AG08396 (cell line): ENCODE measurements around the gene PDE11A.

Experiments
- DNase-seq: peaks from one replicate; pipeline ENCODE4 v3.0.0; 2012; ENCODE audit warnings: low spot score, mixed read lengths

The PDE11A gene

DNA sequence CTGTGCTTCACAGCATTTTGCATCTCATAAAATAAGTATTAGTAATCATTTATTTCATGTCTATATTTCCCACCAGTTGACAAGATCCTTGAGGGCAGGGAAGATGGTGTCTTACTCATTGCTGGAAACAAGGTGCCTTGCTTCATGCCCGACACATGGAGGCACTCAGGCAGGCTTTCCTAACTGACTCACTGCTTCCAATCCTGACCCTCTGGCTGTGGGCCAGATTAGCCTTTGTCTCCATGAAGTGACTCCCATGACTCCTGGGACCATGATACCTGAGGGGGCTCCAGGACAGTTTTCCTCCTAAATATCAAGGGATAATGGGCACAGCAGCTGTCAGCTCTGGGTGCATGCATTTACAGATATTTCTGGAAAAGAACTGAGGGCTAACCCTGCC is 405.0 kb downstream of the PDE11A start:
- no peak for DNase-seq

DNA sequence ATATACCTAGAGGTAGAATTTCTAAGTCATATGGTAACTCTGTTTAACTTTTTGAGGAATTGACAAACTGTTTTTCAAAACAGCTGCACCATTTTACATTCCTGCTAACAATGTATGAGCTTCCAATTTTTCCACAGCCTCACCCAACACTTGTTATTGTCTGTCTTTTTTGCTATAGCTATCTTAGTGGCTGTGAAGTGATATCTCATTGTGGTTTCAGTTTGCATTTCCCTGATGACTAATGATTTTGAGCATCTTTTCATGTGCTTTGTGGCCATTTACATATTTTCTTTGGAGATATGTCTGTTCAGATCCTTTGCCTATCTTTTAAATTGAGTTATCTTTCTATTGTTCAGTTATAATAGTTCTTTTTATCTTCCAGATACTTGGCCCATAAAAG is 406.2 kb downstream of the PDE11A start:
- no peak for DNase-seq

DNA sequence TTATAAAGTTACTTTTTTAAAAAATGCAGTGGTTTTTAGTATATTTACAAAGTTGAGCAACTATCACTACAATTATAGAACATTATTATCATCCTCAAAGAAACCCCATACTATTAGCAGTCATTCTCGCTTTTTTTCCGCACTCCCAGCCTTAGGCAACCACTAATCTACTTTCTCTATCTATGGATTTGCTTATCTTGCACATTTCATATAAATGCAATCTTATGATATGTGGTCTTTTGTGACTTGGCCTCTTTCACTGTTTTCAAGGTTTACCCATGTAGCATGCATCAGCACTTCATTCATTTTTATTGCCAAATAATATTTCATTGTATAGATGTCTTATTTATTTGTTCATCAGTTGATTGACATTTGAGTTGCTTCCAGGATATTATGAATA is 406.6 kb downstream of the PDE11A start:
- no peak for DNase-seq

DNA sequence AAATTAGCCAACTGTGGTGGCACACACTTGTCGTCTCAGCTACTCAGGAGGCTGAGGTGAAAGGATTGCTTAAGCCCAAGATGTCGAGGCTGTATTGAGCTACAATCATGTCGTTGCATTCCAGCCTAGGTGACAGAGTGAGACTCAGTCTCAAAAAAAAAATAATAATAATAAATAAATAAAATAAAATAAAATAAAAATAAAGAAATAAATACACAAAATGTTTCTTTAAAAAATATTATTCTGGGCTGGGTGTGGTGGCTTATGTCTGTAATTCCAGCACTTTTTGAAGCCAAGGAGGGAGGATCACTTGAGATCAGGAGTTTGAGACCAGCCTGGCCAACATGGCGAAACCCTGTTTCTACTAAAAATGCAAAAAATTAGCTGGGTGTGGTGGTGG is 407.2 kb downstream of the PDE11A start:
- DNase-seq, result no peak

DNA sequence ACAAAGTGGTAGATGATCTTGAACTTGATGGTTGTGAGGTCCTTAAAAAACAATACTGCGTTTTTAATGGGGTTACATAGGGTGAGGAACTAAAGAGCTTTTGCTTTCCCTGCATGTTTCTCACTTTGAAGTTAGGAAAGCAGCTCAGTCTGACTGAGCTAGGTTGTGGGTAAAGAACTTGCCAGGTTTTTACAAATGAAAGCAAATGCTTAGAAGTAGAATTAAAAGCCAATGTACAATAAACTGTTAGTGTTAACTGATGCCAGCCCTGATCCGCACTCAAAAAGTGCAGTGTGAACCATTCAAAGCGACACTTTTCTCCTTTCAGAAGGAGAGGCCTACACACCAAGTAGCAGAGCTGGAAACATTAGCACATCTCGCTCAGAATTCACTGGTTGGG is 409.7 kb downstream of the PDE11A start:
- no peak for DNase-seq

DNA sequence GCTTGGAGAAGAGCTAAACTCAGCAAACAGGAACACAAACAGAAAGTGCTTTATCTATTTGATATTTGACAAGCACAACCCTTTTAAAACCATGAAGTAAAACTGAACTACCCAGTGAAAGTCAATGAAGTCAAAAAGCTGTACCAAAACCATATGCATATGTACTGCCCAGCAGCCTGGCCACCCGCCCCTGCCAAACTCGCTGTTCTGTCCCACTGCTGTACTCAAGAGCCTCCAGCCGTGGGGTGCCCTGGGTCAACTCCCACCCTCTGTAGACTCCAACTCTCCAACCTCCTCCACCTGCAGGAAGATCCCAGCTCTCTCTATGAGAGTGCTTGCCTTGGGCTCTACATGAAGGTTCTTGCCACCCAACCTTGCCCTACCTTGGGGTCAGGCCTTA is 411.8 kb downstream of the PDE11A start:
- DNase-seq, result no peak

DNA sequence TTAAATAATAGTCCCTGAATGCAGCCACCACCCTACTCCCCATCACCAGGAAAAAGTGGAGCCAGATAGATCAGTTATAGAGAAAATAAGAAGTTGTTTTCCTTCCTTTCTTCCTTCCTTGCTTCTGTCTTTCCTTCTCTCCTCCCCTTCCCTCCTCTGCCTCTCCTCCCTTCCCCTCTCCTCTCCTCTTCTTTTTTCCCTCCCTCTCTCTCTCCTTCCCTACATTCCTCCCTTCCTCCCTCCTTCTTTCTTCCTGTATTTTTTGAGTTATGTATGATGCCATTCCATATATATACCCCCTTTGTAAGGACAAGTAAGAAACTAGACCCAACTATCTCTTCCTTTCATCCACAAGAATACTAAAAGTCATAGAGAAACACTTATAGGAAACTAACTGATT is 414.3 kb downstream of the PDE11A start:
- DNase-seq, result no peak

DNA sequence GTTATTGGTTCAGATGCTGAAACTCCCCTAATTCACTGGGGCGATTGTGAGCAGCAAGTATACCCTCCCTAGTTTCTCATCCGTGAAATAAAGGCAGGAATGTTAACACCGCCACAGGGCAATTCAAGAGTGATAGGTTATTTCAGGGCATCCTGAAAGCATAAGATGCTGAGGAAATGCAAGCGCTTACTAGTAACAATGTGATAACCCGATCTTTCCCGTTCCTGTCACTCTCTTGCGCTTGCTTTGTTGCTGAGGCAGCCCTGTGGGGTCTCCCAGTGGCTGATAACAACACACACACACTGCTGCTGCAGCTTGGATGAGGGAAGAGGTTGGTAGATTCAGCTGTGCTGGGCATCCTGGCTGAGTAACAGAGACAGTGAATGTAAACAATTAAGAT is 420.7 kb downstream of the PDE11A start:
- no peak for DNase-seq

DNA sequence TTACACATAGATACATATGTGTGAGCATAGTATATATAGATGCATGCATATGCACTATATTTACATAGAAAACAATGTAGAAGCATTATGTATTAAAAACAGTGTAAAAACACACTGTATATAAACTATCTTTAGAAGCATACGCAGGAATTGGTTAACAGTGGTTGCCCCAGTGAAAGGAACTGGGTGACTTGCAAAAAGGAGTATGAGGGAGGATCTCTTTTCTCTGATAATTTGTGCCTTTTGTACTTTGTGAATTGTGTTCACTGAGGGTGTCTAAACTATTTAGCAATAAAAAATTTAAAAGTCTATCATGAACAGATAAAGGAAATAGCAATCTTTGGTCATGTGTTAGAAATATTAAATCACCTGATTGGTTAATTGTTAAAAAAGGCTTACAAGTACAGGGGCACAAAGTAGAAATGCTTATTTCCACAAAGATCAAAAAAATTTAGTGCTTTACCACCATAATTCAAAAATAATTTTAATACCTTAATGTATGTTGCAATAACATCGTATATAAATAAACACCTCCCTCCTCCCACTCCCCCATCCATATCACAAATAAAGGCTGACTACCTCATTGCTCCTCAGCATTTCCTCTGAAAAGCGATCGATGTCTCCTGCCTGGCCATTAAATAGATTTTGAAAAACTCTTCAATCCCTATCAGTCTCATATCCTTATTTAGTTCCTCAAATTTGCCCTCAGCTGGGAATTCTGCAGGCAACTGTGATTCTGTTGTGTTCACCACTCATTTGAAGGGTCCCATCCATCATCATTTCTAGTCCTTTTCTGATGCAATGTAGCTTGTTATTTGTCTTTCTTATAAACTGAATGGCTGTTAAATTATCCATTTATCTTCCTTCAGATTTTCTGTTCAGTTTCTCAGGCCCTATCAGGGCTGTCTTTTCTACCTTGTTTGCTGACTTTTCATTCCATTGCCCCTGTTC is 422.7 kb downstream of the PDE11A start:
- DNase-seq, result no peak

DNA sequence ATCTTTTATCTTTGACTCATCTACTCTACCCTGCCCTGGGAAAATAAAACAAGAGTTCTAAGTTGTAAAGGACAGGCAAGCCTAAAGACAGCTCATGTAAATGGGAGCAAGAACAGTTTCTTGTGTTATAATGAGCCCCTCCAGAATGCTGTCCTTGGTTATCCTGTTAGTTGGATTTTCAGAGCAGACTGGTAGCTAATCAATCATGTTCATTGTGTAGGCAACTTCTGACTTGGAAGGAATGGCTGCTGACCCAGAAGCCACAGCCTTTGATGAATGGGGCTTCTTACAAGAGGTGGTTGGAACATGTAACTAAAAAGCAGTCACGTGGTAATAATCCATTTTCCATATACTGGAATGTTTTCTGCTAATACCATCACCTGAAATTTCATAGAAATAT is 425.8 kb downstream of the PDE11A start:
- no peak for DNase-seq

DNA sequence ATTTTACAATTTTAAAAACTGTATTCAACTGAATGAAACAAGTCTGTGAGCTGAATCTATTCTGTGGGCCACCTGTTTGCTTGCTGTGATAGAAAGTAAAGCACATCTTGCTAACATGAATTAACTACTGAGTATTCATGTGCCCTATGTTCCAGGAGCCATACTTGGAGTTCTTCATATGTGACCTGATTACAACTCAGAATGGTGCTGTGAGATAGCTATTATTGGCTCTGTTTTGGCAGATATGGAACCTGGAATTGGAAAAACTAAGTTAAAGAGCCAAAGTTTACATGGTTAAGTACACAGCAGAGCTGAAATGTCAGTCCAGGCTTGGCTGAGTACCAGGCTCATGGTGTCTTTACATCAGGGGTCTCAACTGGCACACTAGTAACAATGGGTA is 426.3 kb downstream of the PDE11A start:
- no peak for DNase-seq

DNA sequence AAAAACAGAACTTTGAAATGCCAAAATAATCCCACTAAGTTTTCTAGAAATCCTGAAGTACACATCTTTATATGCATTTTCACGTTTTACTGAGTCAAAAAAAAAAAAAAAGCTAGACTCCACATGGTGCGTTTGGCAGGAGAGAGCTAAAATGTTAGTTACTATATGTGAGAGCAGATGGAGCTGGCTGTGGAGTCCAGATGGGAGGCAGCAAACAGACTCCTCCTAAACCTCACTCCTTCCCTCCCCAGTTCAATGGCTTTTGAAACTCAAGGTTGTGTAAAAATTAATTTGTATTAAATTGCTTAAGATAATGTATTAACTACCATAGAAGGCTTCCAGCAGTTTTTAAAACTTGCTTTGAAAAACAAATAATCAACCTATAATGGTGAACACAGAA is 431.2 kb downstream of the PDE11A start:
- no peak for DNase-seq

DNA sequence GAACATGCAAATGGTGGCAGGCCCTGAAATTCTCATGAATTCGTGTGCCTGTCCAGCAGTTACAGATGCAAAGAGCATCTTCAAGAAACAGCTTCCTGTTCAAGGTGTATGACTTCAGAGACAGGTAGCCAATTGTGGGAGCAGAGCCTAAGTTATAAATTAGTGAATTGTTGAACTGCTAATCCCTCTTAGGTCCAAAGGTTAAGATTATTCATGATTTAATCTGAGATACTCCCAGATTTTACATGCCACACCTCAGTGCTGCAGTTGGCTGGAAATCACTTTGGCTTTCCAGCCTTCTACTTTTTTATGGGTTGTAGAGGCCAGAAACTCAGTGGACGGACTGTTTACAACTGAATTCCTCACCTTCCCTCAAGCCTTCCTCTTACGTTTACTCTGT is 432.2 kb downstream of the PDE11A start:
- no peak for DNase-seq

DNA sequence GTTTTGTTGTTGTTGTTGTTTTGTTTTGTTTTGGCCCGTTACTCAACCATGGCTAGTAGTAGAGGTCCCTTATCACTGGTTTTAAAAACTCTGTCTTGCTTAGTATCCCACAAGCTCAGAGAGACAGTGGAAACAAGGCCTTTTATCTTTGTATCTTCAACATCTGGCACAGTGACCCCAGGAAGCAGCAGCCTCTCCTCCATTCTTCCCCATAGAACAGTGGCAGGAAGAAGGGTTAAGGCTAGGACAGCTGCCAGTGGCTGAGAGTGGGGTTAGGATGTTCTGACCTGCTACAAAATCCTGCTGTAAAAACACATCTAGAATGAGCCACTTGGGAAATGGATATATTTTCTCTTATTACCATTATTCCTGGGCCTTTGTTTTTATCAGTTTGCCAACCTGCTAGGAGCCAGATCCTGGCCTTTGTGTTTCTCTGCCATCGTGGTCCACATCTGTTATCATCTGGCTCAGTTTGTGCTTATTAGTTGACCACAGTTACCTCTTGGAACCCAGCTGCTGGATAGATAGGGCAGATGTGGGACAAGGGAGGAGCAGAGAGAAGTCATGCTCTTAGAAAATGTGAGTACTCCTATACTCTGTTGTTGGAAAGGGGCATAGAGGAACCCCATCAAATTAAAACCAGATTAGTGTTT is 433.2 kb downstream of the PDE11A start:
- no peak for DNase-seq

DNA sequence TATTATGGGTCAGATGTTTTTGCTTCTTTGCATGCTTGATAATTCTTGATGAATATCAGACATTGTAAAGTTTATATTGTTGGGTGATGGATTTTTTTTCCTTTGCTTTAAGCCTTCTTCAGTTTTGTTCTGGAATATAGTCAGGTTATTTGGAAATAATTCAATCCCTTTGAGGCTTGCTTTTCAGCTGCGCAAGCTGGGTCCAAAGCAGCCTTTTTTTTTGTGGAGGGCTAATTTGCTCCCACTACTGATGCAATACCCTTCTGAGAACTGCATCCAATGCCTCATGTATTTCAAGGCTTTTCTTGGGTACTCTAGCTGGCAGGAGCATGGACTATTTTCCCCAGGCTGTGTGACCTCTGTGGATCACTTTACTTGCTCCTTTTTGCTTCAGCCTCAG is 434.1 kb downstream of the PDE11A start:
- no peak for DNase-seq

DNA sequence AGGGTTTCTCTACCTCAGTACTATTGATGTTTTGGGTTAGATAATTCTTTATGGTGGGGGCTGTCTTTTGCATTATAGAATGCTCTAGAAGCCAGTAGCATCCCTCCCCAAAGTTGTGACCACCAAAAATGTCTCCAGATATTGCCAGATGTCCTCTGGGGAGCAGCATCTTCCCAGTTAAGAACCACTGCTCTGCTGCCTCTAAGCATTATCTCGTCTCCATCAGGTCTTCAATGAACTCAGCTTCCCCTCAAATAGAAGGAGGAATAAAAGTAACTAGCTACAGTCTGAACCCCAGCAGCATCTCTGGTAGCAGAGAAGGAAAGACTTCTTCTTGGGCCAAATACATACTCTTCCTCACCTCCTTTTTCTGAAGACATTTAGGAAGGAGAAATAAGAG is 435.9 kb downstream of the PDE11A start:
- no peak for DNase-seq

DNA sequence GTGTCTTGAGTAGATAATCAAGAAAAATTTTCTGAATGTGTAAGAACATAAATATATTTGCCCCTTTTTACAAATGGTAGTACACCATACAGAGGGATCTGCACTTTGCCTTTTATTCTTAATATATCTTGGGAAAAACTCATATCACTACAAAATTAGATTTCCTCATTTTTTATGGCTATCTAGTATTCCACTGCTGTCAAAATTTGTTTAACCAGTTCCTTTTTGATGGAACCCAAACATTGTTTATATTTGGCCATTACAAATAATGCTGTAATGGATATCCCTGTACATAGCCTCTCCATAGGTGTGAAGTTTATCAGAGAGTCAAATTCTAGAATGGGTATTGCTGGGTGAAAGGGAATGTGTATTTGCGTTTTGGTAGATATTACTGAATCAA is 436.9 kb downstream of the PDE11A start:
- DNase-seq, result no peak

DNA sequence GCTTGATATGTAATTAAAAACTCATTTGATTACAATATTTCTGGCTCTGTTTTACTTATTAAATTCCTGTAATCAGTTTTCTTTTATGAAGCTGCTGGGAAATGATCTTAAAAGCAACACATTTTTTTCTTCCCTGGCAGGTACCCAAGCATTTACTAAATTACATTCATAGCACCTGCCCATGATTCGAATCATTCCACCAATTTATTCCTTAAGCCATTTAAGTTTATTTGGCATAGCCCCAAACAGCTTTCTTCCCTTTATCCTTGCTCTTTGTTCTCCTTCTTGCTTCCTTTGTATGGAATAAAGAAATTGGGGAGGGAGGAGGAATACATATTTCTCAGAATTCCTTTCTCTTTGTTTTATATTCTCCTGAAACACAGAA is 438.7 kb downstream of the PDE11A start:
- DNase-seq, result no peak

DNA sequence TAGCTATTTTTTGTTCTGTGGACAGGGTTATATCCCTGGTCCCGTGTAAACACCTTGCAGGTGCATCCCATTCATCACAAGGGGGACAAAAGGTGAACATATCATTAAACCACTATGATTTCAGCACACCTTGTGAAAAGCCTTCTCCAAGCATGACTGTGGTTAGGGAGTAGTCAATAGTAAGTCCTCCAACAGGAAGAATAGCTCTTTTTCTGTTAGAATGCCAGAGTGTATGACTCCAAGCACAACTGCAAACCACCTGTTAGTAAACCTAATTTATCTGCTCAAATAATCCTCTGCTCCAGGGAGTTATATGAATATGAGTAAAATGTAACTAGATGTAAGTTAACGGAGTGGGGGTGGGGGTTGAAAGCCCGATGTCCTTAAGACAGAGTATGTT is 439.5 kb downstream of the PDE11A start:
- DNase-seq, result no peak

DNA sequence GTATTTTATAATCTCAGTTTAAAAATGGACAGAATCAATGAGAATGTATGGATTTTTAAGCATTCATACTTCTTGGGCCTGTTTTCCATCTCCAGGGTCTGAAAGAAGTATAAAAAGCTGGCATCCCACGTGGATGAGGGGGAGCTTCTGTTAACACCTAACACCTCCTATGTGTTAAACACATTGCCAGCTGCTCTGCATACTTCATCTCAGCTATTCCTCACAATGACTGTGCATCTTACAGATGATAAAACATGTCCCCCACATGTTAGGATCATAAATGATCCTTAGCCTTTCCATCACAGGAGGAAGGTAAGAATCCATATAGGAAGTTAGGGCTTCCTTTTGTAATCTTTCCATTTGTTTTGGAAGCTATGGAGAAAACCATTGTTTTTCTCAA is 440.9 kb downstream of the PDE11A start:
- DNase-seq, result no peak

DNA sequence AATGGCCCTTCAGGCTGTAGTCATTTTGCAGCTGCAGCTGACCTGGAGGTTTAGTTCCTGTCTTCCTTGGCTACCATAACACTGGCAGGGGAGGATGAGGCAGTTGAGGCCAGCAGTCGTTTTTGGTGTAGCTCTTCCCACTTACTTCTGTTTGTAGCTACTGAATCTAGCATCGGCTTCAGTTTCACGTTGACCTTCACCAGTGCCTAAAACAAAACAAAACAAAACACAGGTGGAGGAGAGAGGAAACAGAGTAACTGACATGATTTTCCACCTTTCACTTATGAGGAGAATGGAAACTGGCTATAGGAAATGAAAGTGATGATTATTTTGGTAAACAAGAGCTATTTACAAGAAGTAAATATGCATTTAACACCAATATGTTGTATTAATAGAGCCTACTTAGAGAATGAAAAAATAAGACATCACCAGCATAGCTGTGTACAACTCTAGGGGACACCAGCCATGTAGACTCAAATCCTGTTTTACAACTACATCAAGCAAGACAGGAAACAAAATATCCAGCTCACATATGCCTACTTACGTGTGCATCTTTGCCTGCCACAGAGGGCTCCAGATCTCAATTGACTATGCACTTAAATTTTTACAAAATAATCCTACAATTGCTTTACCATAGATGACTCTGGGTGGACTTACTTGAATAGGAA is 443.1 kb downstream of the PDE11A start:
- DNase-seq, result no peak

DNA sequence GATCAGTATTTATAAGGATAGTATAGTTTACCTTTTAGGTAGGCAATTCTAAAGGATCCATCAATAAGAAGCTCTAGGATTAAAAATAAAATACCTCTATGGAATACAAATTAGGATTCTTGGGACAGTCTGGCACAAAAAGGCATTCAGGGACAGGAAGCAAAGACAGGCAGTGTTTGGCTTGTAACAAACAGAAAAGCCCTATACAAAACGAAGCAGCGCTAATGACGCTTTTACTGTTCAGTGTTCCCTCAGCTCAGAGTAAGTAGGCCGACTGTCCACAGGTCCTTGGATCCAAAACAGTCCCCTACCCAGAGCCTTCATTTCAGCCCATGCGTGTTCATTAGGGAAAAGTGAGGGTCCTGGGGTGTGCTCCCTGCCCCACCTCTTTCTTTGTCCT is 443.7 kb downstream of the PDE11A start:
- no peak for DNase-seq
